DND-41 (cell line): ENCODE results near the gene VEGFD.

Experiments used
- CTCF ChIP-seq: IDR thresholded peaks from 2 replicates; pipeline ENCODE4 v1.5.1; 2012; ENCODE audit warnings: borderline replicate concordance, low read length, moderate library complexity, mild to moderate bottlenecking; ENCODE audit not compliant: poor library complexity, severe bottlenecking; ENCODE audit errors: extremely low read depth
- EZH2 ChIP-seq: IDR thresholded peaks from 3 replicates; pipeline ENCODE4 v1.6.1; 2012; ENCODE audit warnings: borderline replicate concordance, low read depth, mild to moderate bottlenecking, moderate library complexity, low read length, inconsistent platforms; ENCODE audit not compliant: severe bottlenecking

GRCh38 chrX:15405846-15406245, 21.6 kb upstream of the VEGFD start:
- no peak for TF ChIP-seq CTCF
- TF ChIP-seq EZH2 = no peak
